ENCODE data around the gene PEPD.

- no peak for TF ChIP-seq CTCF (IDR thresholded peaks at IDR 0.05)
- no peak for TF ChIP-seq POLR2A (IDR thresholded peaks at IDR 0.05)
Observed at GRCh38 chr19:33390101-33390907, 131.3 kb downstream of the PEPD start.

All from esophagus squamous epithelium (tissue), 4 donors.